ENCODE data around the gene CDK12.
"Not testable (repeated sequence)": the region's sequence is repeated elsewhere in the genome, so short reads cannot be mapped to it uniquely, and the experiment has no call there.

CDK12 gene

GRCh38 chr17:39496921-39497320 is 35.6 kb downstream of the CDK12 start:
- DNase-seq (ENCODE audit: low read depth, low spot score): not testable (repeated sequence)

- no peak for DNase-seq (ENCODE audit: low read depth, low spot score)
These were observed 46.2 kb downstream of the CDK12 start for GRCh38 chr17:39507511-39507910.

- no peak for DNase-seq (ENCODE audit: low read depth, low spot score)
These were observed 47.7 kb downstream of the CDK12 start for GRCh38 chr17:39508987-39509386.

GRCh38 chr17:39513309-39513708 is 52.0 kb downstream of the CDK12 start:
- no peak for DNase-seq (ENCODE audit: low read depth, low spot score)

GRCh38 chr17:39513915-39514314 is 52.6 kb downstream of the CDK12 start:
- no peak for DNase-seq (ENCODE audit: low read depth, low spot score)

- no peak for DNase-seq (ENCODE audit: low read depth, low spot score)
These were observed 55.9 kb downstream of the CDK12 start for GRCh38 chr17:39517224-39517623.

GRCh38 chr17:39525801-39526506 is 64.7 kb downstream of the CDK12 start:
- no peak for DNase-seq (ENCODE audit: low read depth, low spot score)

- DNase-seq (ENCODE audit: low read depth, low spot score): no peak
These were observed 66.0 kb downstream of the CDK12 start for GRCh38 chr17:39527220-39527813.

- DNase-seq (ENCODE audit: low read depth, low spot score): no peak
These were observed 68.2 kb downstream of the CDK12 start for GRCh38 chr17:39529455-39529854.

GRCh38 chr17:39530513-39530912 is 69.2 kb downstream of the CDK12 start:
- no peak for DNase-seq (ENCODE audit: low read depth, low spot score)

GRCh38 chr17:39531252-39531651 is 70.0 kb downstream of the CDK12 start:
- DNase-seq (ENCODE audit: low read depth, low spot score): no peak

GRCh38 chr17:39533891-39534290 is 72.6 kb downstream of the CDK12 start:
- no peak for DNase-seq (ENCODE audit: low read depth, low spot score)

GRCh38 chr17:39534768-39535405 is 73.6 kb downstream of the CDK12 start:
- DNase-seq (ENCODE audit: low read depth, low spot score): no peak

- no peak for DNase-seq (ENCODE audit: low read depth, low spot score)
These were observed 75.2 kb downstream of the CDK12 start for GRCh38 chr17:39536468-39536867.

- not testable (repeated sequence) for DNase-seq (ENCODE audit: low read depth, low spot score)
These were observed 76.1 kb downstream of the CDK12 start for GRCh38 chr17:39537364-39537763.

GRCh38 chr17:39538866-39539265 is 77.6 kb downstream of the CDK12 start:
- DNase-seq (ENCODE audit: low read depth, low spot score): no peak

GRCh38 chr17:39540611-39541010 is 79.3 kb downstream of the CDK12 start:
- DNase-seq (ENCODE audit: low read depth, low spot score): no peak

- no peak for DNase-seq (ENCODE audit: low read depth, low spot score)
These were observed 80.4 kb downstream of the CDK12 start for GRCh38 chr17:39541652-39542051.

- no peak for DNase-seq (ENCODE audit: low read depth, low spot score)
These were observed 81.9 kb downstream of the CDK12 start for GRCh38 chr17:39543176-39543575.

- DNase-seq (ENCODE audit: low read depth, low spot score): no peak
These were observed 82.4 kb downstream of the CDK12 start for GRCh38 chr17:39543664-39544063.

GRCh38 chr17:39544361-39544760 is 83.1 kb downstream of the CDK12 start:
- DNase-seq (ENCODE audit: low read depth, low spot score): not testable (repeated sequence)

- DNase-seq (ENCODE audit: low read depth, low spot score): no peak
These were observed 86.6 kb downstream of the CDK12 start for GRCh38 chr17:39547713-39548478.

Data from smooth muscle cell of the brain vasculature (primary cell).